Measurements from ENCODE around the gene CAMP. TPM values are rescaled to one million over a fixed set of nuclear protein-coding genes. Genes with fewer than 3 reads are reported as not detected.

CAMP gene
- 1.8 TPM for total RNA-seq (2013)
- polyA plus RNA-seq: 1 to 10 TPM; 2.1 to 5.1 (median 3.4) TPM
- polyA minus RNA-seq: 0.88 and 1.1 TPM in 2 replicates
- 0 to 1.3 (median 0.31) reads per million in 11 experiments for total RNA-seq

DNA sequence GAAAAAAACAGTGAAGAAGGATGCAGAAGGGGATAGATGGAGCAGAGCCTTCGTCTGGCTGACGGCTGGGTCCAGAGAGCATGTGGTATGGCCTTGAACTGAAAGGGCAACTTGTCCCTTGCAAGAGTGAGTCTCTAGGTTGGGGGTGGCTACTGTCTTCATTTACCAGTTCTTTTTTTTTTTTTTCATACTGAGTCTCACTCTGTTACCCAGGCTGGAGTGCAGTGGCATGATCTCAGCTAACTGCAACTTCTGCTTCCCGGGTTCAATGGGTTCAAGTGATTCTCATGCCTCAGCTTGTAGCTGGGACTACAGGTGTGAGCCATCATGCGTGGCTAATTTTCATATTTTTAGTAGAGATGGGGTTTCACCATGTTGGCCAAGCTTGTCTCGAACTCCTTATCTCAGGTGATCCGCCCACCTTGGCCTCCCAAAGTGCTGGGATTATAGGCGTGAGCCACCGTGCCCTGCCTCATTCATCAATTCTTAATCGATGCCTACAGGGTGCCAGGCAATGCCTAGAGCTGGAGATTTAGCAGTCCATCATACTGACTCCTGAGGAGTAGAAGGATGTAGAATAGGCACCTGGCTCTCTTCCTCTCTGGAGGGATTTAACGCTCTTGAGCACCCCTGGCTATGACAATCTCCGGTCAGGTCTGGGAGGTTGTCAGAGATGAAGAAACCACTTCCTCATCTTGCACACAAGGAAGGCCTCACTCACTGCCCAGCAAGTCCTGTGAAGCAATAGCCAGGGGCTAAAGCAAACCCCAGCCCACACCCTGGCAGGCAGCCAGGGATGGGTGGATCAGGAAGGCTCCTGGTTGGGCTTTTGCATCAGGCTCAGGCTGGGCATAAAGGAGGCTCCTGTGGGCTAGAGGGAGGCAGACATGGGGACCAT is at the start of gene CAMP:
TSS of gene CAMP (plus strand) at position 880 of the 898 bp plus-strand sequence. CDS start at position 897, 17 bp downstream.
- Histone ChIP-seq H3K27ac (ENCODE audit: low read depth in 1 of 2, low read length in 2 of 2) (peak within 1 kb of the TSS; percentile 83 to 88), H2AFZ (ENCODE audit: insufficient read depth, low read depth, low read length, poor library complexity, severe bottlenecking) (no peak within 1 kb of the TSS), H4K20me1 (ENCODE audit: insufficient read depth, low read length) (no peaks in the 10 kb centered on the region), H3K27me3 (ENCODE audit: control insufficient read depth in 2 of 2, insufficient read depth in 2 of 2, low read length in 2 of 2) (no peaks in the 10 kb centered on the region), H3K36me3 (replicated peaks in 1 of 2; ENCODE audit: control insufficient read depth in 1 of 2, insufficient read depth in 2 of 2, low read length in 2 of 2) (no peaks in the 10 kb centered on the region), H3K9ac (ENCODE audit: insufficient read depth, low read length, poor library complexity, severe bottlenecking) (peak within 1 kb of the TSS; percentile 25), H3K4me2 (replicated peaks; ENCODE audit: extremely low read depth, low read length, poor library complexity, severe bottlenecking) (peak within 1 kb of the TSS; percentile 54), H3K79me2 (ENCODE audit: insufficient read depth, low read length) (no peaks in the 10 kb centered on the region), H3K4me1 (ENCODE audit: control insufficient read depth in 1 of 2, insufficient read depth in 2 of 2, low read length in 2 of 2) (peaks cover 53 to 66% of the 10 kb centered on the region in 2 donors), H3K9me3 (replicated peaks in 1 of 2; ENCODE audit: control insufficient read depth in 1 of 2, insufficient read depth in 1 of 2, low read length in 2 of 2) (no peaks in the 10 kb centered on the region), H3K4me3 (replicated peaks in 1 of 3; ENCODE audit: low read depth in 2 of 3, low read length in 3 of 3) (peak within 1 kb of the TSS in 1 of 3 experiments; percentile 5)
- WGBS (ENCODE audit: insufficient coverage): 58% methylated on average over 5 of the region's 11 CpGs
- H3K27ac Mint-ChIP-seq: peak within 1 kb of the TSS; percentile 92 to 98 (median 96)
- H3K9me3 Mint-ChIP-seq: peaks cover 0 to 7% (median 3%) of the 10 kb centered on the region in 7 donors
- peaks cover 76% of the 10 kb centered on the region for H3K4me1 Mint-ChIP-seq
- H3K27me3 Mint-ChIP-seq (ENCODE audit: low read depth in 3 of 3): peaks cover 0 to 8% (median 4%) of the 10 kb centered on the region in 3 donors
- intact Hi-C loops (cut with micrococcal nuclease): no loop called here
- peak; percentile 97 to 99 (median 98) for DNase-seq
- peak within 1 kb of the TSS; percentile 12 to 53 for H3K4me3 Mint-ChIP-seq
- TF ChIP-seq, protein P1, sequence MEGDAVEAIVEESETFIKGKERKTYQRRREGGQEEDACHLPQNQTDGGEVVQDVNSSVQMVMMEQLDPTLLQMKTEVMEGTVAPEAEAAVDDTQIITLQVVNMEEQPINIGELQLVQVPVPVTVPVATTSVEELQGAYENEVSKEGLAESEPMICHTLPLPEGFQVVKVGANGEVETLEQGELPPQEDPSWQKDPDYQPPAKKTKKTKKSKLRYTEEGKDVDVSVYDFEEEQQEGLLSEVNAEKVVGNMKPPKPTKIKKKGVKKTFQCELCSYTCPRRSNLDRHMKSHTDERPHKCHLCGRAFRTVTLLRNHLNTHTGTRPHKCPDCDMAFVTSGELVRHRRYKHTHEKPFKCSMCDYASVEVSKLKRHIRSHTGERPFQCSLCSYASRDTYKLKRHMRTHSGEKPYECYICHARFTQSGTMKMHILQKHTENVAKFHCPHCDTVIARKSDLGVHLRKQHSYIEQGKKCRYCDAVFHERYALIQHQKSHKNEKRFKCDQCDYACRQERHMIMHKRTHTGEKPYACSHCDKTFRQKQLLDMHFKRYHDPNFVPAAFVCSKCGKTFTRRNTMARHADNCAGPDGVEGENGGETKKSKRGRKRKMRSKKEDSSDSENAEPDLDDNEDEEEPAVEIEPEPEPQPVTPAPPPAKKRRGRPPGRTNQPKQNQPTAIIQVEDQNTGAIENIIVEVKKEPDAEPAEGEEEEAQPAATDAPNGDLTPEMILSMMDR (IDR thresholded peaks at IDR 0.05): no peak
- H3K36me3 Mint-ChIP-seq: peaks cover 3 to 5% of the 10 kb centered on the region in 2 donors

DNA sequence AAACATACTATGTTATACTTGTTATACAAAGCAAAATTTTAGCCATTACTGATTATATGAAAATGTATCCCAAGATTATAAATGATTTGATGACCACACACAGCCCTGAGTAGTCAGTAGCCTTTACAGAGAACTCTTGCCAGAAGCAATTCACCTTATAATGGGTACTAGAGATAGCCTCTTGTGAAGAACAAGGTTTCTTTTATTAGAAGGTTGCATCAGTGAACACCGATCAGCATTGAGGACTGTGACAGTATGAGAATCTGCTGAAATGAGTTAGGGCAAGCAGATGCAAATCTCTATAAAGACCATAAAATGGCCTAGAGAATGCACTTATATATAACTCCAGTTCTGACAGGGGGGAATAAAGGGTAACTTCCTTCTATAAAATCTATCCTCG is 45.2 kb upstream of the CAMP start:
- no peaks in the 10 kb centered on the region for H3K4me1 Mint-ChIP-seq
- Histone ChIP-seq H3K9me3 (replicated peaks in 1 of 2; ENCODE audit: control insufficient read depth in 1 of 2, insufficient read depth in 1 of 2, low read length in 2 of 2) (no peaks in the 10 kb centered on the region), H4K20me1 (ENCODE audit: insufficient read depth, low read length) (no peaks in the 10 kb centered on the region), H3K4me1 (ENCODE audit: control insufficient read depth in 1 of 2, insufficient read depth in 2 of 2, low read length in 2 of 2) (no peaks in the 10 kb centered on the region), H3K4me2 (replicated peaks; ENCODE audit: extremely low read depth, low read length, poor library complexity, severe bottlenecking) (no peak overlapping the region), H3K36me3 (replicated peaks in 1 of 2; ENCODE audit: control insufficient read depth in 1 of 2, insufficient read depth in 2 of 2, low read length in 2 of 2) (peaks cover 42 to 92% of the 10 kb centered on the region in 2 donors), H2AFZ (ENCODE audit: insufficient read depth, low read depth, low read length, poor library complexity, severe bottlenecking) (no peak overlapping the region), H3K4me3 (replicated peaks in 1 of 3; ENCODE audit: low read depth in 2 of 3, low read length in 3 of 3) (no peak overlapping the region), H3K27me3 (ENCODE audit: control insufficient read depth in 2 of 2, insufficient read depth in 2 of 2, low read length in 2 of 2) (no peaks in the 10 kb centered on the region), H3K9ac (ENCODE audit: insufficient read depth, low read length, poor library complexity, severe bottlenecking) (no peak overlapping the region), H3K27ac (ENCODE audit: low read depth in 1 of 2, low read length in 2 of 2) (no peak overlapping the region), H3K79me2 (ENCODE audit: insufficient read depth, low read length) (peaks cover 32% of the 10 kb centered on the region)
- WGBS (ENCODE audit: insufficient coverage): no CpG with 5 or more reads among the region's 2 CpGs
- DNase-seq: no peak
- no peaks in the 10 kb centered on the region for H3K9me3 Mint-ChIP-seq
- intact Hi-C loops (cut with micrococcal nuclease): no loop called here
- H3K27ac Mint-ChIP-seq: no peak overlapping the region
- H3K4me3 Mint-ChIP-seq: no peak overlapping the region
- H3K36me3 Mint-ChIP-seq: peaks cover 60 to 81% of the 10 kb centered on the region in 2 donors
- no peaks in the 10 kb centered on the region for H3K27me3 Mint-ChIP-seq (ENCODE audit: low read depth in 3 of 3)
- TF ChIP-seq, protein P1 (IDR thresholded peaks at IDR 0.05): no peak

Data from CD14-positive monocyte (primary cell).